GM18858 (cell line): ENCODE measurements around the gene TEAD4.

ENCODE experiments used
- ATAC-seq: cut with Tn5 transposase; IDR thresholded peaks from one replicate; pipeline ENCODE4 v1.9.1; 2021; ENCODE audit not compliant: unreplicated experiment

TEAD4 gene

GRCh38 chr12:3030821-3031429 is 71.7 kb downstream of the TEAD4 start:
- no peak for ATAC-seq

GRCh38 chr12:3032161-3032560 is 73.0 kb downstream of the TEAD4 start:
- no peak for ATAC-seq

- ATAC-seq, result no peak
Observed at GRCh38 chr12:3032770-3033538, 73.8 kb downstream of the TEAD4 start.

- no peak for ATAC-seq
Observed at GRCh38 chr12:3033539-3033867, 74.3 kb downstream of the TEAD4 start.

- ATAC-seq, result no peak
Observed at GRCh38 chr12:3034067-3034750, 75.0 kb downstream of the TEAD4 start.

- ATAC-seq, result no peak
Observed at GRCh38 chr12:3035171-3035570, 76.0 kb downstream of the TEAD4 start.

- ATAC-seq, result no peak
Observed at GRCh38 chr12:3035815-3036702, 76.9 kb downstream of the TEAD4 start.

- no peak for ATAC-seq
Observed at GRCh38 chr12:3036901-3037600, 77.9 kb downstream of the TEAD4 start.

GRCh38 chr12:3038166-3038565 is 79.0 kb downstream of the TEAD4 start:
- no peak for ATAC-seq

- ATAC-seq, result no peak
Observed at GRCh38 chr12:3038926-3039510, 79.8 kb downstream of the TEAD4 start.

GRCh38 chr12:3040026-3040656 is 80.9 kb downstream of the TEAD4 start:
- no peak for ATAC-seq

- ATAC-seq, result no peak
Observed at GRCh38 chr12:3040663-3041544, 81.7 kb downstream of the TEAD4 start.

- ATAC-seq, result no peak
Observed at GRCh38 chr12:3041558-3042164, 82.5 kb downstream of the TEAD4 start.

GRCh38 chr12:3042394-3042793 is 83.2 kb downstream of the TEAD4 start:
- ATAC-seq, result no peak

- ATAC-seq, result no peak
Observed at GRCh38 chr12:3042826-3043225, 83.6 kb downstream of the TEAD4 start.

GRCh38 chr12:3043406-3043805 is 84.2 kb downstream of the TEAD4 start:
- ATAC-seq, result no peak

- ATAC-seq, result no peak
Observed at GRCh38 chr12:3044141-3044630, 85.0 kb downstream of the TEAD4 start.

GRCh38 chr12:3045494-3045893 is 86.3 kb downstream of the TEAD4 start:
- no peak for ATAC-seq
